GM21423 (cell line): ENCODE data around the gene PDC.
"Not testable (repeated sequence)": the region's sequence is repeated elsewhere in the genome, so short reads cannot be mapped to it uniquely, and the experiment has no call there.

Experiments used
- ATAC-seq: cut with Tn5 transposase; IDR thresholded peaks from one replicate; pipeline ENCODE4 v1.9.1; 2021; ENCODE audit warnings: mild to moderate bottlenecking, moderate library complexity; ENCODE audit not compliant: unreplicated experiment

The PDC gene

GRCh38 chr1:186465946-186466345 lies 5.0 kb upstream of the PDC start:
- ATAC-seq, result no peak

GRCh38 chr1:186465491-186465890 lies 4.6 kb upstream of the PDC start:
- not testable (repeated sequence) for ATAC-seq

- ATAC-seq, result no peak
These were observed 3.0 kb upstream of the PDC start for GRCh38 chr1:186463926-186464325.

GRCh38 chr1:186463511-186463910 lies 2.6 kb upstream of the PDC start:
- no peak for ATAC-seq

- ATAC-seq, result not testable (repeated sequence)
These were observed 1.8 kb downstream of the PDC start for GRCh38 chr1:186459161-186459560.

GRCh38 chr1:186456729-186457255 lies 4.1 kb downstream of the PDC start:
- no peak for ATAC-seq

GRCh38 chr1:186454981-186455380 lies 5.9 kb downstream of the PDC start:
- no peak for ATAC-seq

- ATAC-seq, result no peak
These were observed 14.8 kb downstream of the PDC start for GRCh38 chr1:186446152-186446551.

- ATAC-seq, result no peak
These were observed 17.3 kb downstream of the PDC start for GRCh38 chr1:186443638-186444037.

- ATAC-seq, result no peak
These were observed 18.1 kb downstream of the PDC start for GRCh38 chr1:186442651-186443375.

- no peak for ATAC-seq
These were observed 20.3 kb downstream of the PDC start for GRCh38 chr1:186440584-186440983.

- ATAC-seq, result no peak
These were observed 22.3 kb downstream of the PDC start for GRCh38 chr1:186438567-186438966.

- ATAC-seq, result no peak
These were observed 25.6 kb downstream of the PDC start for GRCh38 chr1:186435336-186435735.

- ATAC-seq, result no peak
These were observed 31.9 kb downstream of the PDC start for GRCh38 chr1:186429017-186429416.

GRCh38 chr1:186426118-186426517 lies 34.8 kb downstream of the PDC start:
- ATAC-seq, result no peak

GRCh38 chr1:186424539-186424938 lies 36.4 kb downstream of the PDC start:
- no peak for ATAC-seq

- no peak for ATAC-seq
These were observed 39.5 kb downstream of the PDC start for GRCh38 chr1:186421446-186421845.

GRCh38 chr1:186420923-186421322 lies 40.0 kb downstream of the PDC start:
- peak; percentile 83 for ATAC-seq

GRCh38 chr1:186420311-186420710 lies 40.6 kb downstream of the PDC start:
- ATAC-seq, result no peak

GRCh38 chr1:186418503-186418902 lies 42.4 kb downstream of the PDC start:
- no peak for ATAC-seq

GRCh38 chr1:186413319-186413718 lies 47.6 kb downstream of the PDC start:
- no peak for ATAC-seq

- ATAC-seq, result peak; percentile 70
These were observed 51.8 kb downstream of the PDC start for GRCh38 chr1:186409091-186409490.
